WTC11 (cell line): Measurements from ENCODE around the gene CPNE4. TPM values are rescaled to one million over a fixed set of nuclear protein-coding genes. Genes with fewer than 3 reads are reported as not detected.

Experiments
- ATAC-seq: fragments of 200-7000 bp; cut with Tn5 transposase; 2 replicates; pipeline ENCODE4 v1.10.0; 2021; ENCODE audit warnings: mild to moderate bottlenecking, moderate library complexity
- CTCF ChIA-PET: fragments of 300-600 bp; sonication (Branson Sonifier 250); formaldehyde crosslinking; loops from one replicate; lab custom pipeline; 2021; ENCODE audit warnings: antibody characterized with exemption; lab: Charles Lee
- POLR2A ChIA-PET: fragments of 350-600 bp; sonication (Branson Sonifier 250); formaldehyde crosslinking; loops from one replicate; lab custom pipeline; 2021; ENCODE audit warnings: antibody characterized with exemption; lab: Charles Lee
- DNase-seq: peaks from one replicate; pipeline ENCODE4 v3.0.0; 2021; ENCODE audit warnings: low spot score
- H3K27ac Mint-ChIP-seq: 2 replicates; pipeline ENCODE4 v1.8.0; 2021; ENCODE audit warnings: mixed read lengths
- H3K27me3 Mint-ChIP-seq: 2 replicates; pipeline ENCODE4 v1.8.0; 2021; ENCODE audit warnings: low read depth, mild to moderate bottlenecking, moderate library complexity, mixed read lengths
- H3K36me3 Mint-ChIP-seq: 2 replicates; pipeline ENCODE4 v1.8.0; 2021; ENCODE audit warnings: mixed read lengths
- H3K4me1 Mint-ChIP-seq: 2 replicates; pipeline ENCODE4 v1.8.0; 2022; ENCODE audit warnings: mixed read lengths
- H3K4me3 Mint-ChIP-seq: 2 replicates; pipeline ENCODE4 v1.8.0; 2021; ENCODE audit warnings: mild to moderate bottlenecking, moderate library complexity, mixed read lengths
- H3K9me3 Mint-ChIP-seq: 2 replicates; pipeline ENCODE4 v1.8.0; 2021; ENCODE audit warnings: mixed read lengths
- ATF6 ChIP-seq: sonication (generic); formaldehyde crosslinking; IDR thresholded peaks from 2 replicates; pipeline ENCODE4 v1.8.1; 2023; ENCODE audit warnings: mild to moderate bottlenecking, missing genetic modification reagents
- CBFB ChIP-seq: sonication (generic); formaldehyde crosslinking; IDR thresholded peaks from 2 replicates; pipeline ENCODE4 v1.8.1; 2022; ENCODE audit warnings: mild to moderate bottlenecking, low read depth, missing genetic modification reagents
- ELF4 ChIP-seq: sonication (generic); formaldehyde crosslinking; IDR thresholded peaks from 2 replicates; pipeline ENCODE4 v1.8.1; 2022; ENCODE audit warnings: low read depth, mild to moderate bottlenecking, moderate library complexity, missing genetic modification reagents
- ETV6 ChIP-seq: sonication (generic); formaldehyde crosslinking; IDR thresholded peaks from 2 replicates; pipeline ENCODE4 v1.8.1; 2022; ENCODE audit warnings: mild to moderate bottlenecking, missing genetic modification reagents
- FOXJ3 ChIP-seq: sonication (generic); formaldehyde crosslinking; IDR thresholded peaks from 2 replicates; pipeline ENCODE4 v1.9.0; 2021; ENCODE audit warnings: missing genetic modification reagents, mild to moderate bottlenecking, borderline replicate concordance
- FOXK1 ChIP-seq: sonication (generic); formaldehyde crosslinking; IDR thresholded peaks from 2 replicates; pipeline ENCODE4 v1.8.0; 2022; ENCODE audit warnings: mild to moderate bottlenecking, moderate library complexity, missing genetic modification reagents
- GRHL2 ChIP-seq: fragments of 250-450 bp; sonication (Bioruptor Pico); IDR thresholded peaks from 2 replicates; pipeline ENCODE4 v1.8.0; 2022; ENCODE audit warnings: mild to moderate bottlenecking, moderate library complexity; ENCODE audit not compliant: insufficient replicate concordance, severe bottlenecking
- GTF2I ChIP-seq: fragments of 250-450 bp; sonication (Bioruptor Pico); conservative IDR thresholded peaks from 2 replicates; pipeline ENCODE4 v1.4.0; 2021; ENCODE audit warnings: mild to moderate bottlenecking
- HMGXB4 ChIP-seq: sonication (generic); formaldehyde crosslinking; IDR thresholded peaks from 2 replicates; pipeline ENCODE4 v1.8.1; 2023; ENCODE audit warnings: mild to moderate bottlenecking, moderate library complexity, missing genetic modification reagents
- IRF2 ChIP-seq: sonication (generic); formaldehyde crosslinking; IDR thresholded peaks from 2 replicates; pipeline ENCODE4 v1.8.0; 2022; ENCODE audit warnings: low read depth, missing genetic modification reagents, borderline replicate concordance
- NFE2L1 ChIP-seq: sonication (generic); formaldehyde crosslinking; IDR thresholded peaks from 2 replicates; pipeline ENCODE4 v1.8.1; 2023; ENCODE audit warnings: missing genetic modification reagents
- NR1H2 ChIP-seq: sonication (generic); formaldehyde crosslinking; IDR thresholded peaks from 2 replicates; pipeline ENCODE4 v1.9.0; 2021; ENCODE audit warnings: mild to moderate bottlenecking, moderate library complexity, missing genetic modification reagents
- RORB ChIP-seq: fragments of 250-450 bp; sonication (Bioruptor Pico); IDR thresholded peaks from 2 replicates; pipeline ENCODE4 v1.9.0; 2021; ENCODE audit warnings: mild to moderate bottlenecking
- ZNF121 ChIP-seq: sonication (generic); formaldehyde crosslinking; IDR thresholded peaks from 2 replicates; pipeline ENCODE4 v1.8.0; 2023; ENCODE audit warnings: missing genetic modification reagents
- ZNF219 ChIP-seq: sonication (generic); formaldehyde crosslinking; IDR thresholded peaks from 2 replicates; pipeline ENCODE4 v1.8.0; 2023; ENCODE audit warnings: missing genetic modification reagents, mild to moderate bottlenecking, borderline replicate concordance
- ZNF317 ChIP-seq: sonication (generic); formaldehyde crosslinking; IDR thresholded peaks from 2 replicates; pipeline ENCODE4 v1.8.1; 2023; ENCODE audit warnings: low read depth, mild to moderate bottlenecking, moderate library complexity, missing genetic modification reagents, borderline replicate concordance
- ZNF396 ChIP-seq: fragments of 250-450 bp; sonication (Bioruptor Pico); IDR thresholded peaks from 2 replicates; pipeline ENCODE4 v1.8.0; 2021; ENCODE audit warnings: mild to moderate bottlenecking, moderate library complexity, borderline replicate concordance
- ZNF671 ChIP-seq: fragments of 250-450 bp; sonication (Bioruptor Pico); IDR thresholded peaks from 2 replicates; pipeline ENCODE4 v1.8.0; 2021; ENCODE audit warnings: mild to moderate bottlenecking
- total RNA-seq: library from RNA; stranded (reverse); gene quantifications from 3 replicates; pipeline ENCODE4 v1.2.3, GENCODE V29; 2021
- TF ChIP-seq, protein P1 (sequence below): sonication (generic); formaldehyde crosslinking; IDR thresholded peaks from 2 replicates; pipeline ENCODE4 v1.8.1; 2023; ENCODE audit warnings: mild to moderate bottlenecking, missing genetic modification reagents, moderate library complexity
- TF ChIP-seq, protein P2 (sequence below): sonication (generic); formaldehyde crosslinking; IDR thresholded peaks from 2 replicates; pipeline ENCODE4 v1.8.1; 2022; ENCODE audit warnings: mild to moderate bottlenecking, moderate library complexity, missing genetic modification reagents
- TF ChIP-seq, protein P3 (sequence below): sonication (generic); formaldehyde crosslinking; IDR thresholded peaks from 2 replicates; pipeline ENCODE4 v1.8.0; 2022; ENCODE audit warnings: mild to moderate bottlenecking, missing genetic modification reagents
- TF ChIP-seq, protein P4 (sequence below): sonication (generic); formaldehyde crosslinking; IDR thresholded peaks from 2 replicates; pipeline ENCODE4 v1.8.0; 2023; ENCODE audit warnings: missing genetic modification reagents, mild to moderate bottlenecking, borderline replicate concordance
- TF ChIP-seq, protein P5 (sequence below): sonication (generic); formaldehyde crosslinking; IDR thresholded peaks from 2 replicates; pipeline ENCODE4 v1.8.0; 2022; ENCODE audit warnings: mild to moderate bottlenecking, missing genetic modification reagents

CPNE4 gene
- total RNA-seq, 1 experiment from 2014 or later: 2.4 TPM

GRCh38 chr3:131778526-131778925, 256.3 kb downstream of the CPNE4 start:
- Mint-ChIP-seq H3K9me3 (peaks cover 41% of the 10 kb centered on the region), H3K27me3 (no peaks in the 10 kb centered on the region), H3K4me1 (no peaks in the 10 kb centered on the region), H3K36me3 (peaks cover 12% of the 10 kb centered on the region), H3K27ac (no peak overlapping the region), H3K4me3 (no peak overlapping the region)
- DNase-seq: no peak
- TF ChIP-seq GTF2I (CRISPR knock-in tag): no peak
- no peak for TF ChIP-seq ELF4 (CRISPR knock-in tag)
- no peak for TF ChIP-seq NFE2L1 (CRISPR knock-in tag)
- no peak for TF ChIP-seq HMGXB4 (CRISPR knock-in tag)
- no peak for TF ChIP-seq ZNF317 (CRISPR knock-in tag)
- TF ChIP-seq RORB (CRISPR knock-in tag): no peak
- no peak for TF ChIP-seq ATF6
- no peak for TF ChIP-seq FOXK1
- ChIA-PET POLR2A (no interaction called here), CTCF (no interaction called here)
- no peak for ATAC-seq

DNA sequence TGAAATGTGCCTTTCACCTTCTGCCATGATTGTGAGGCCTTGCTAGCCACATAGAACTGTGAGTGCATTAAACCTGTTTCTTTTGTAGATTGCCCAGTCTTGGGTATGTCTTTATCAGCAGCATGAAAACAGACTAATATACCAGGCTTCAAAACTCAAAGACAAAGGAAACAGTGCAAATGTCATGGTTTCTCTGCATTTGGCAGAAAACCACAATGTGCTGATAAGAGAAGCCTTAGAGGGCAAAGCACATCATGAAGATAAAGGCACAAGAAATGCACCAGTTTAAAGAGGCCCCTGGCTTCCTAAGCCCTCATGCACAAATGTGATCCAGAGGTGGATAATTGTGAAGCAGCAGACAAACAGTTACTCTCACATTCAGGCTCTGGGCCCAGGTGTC, 259.2 kb downstream of the CPNE4 start:
- ATAC-seq: no peak
- no peak for DNase-seq
- Mint-ChIP-seq H3K27me3 (no peaks in the 10 kb centered on the region), H3K4me1 (no peaks in the 10 kb centered on the region), H3K4me3 (no peak overlapping the region), H3K36me3 (peaks cover 12% of the 10 kb centered on the region), H3K27ac (no peak overlapping the region), H3K9me3 (peaks cover 41% of the 10 kb centered on the region)
- CTCF ChIA-PET: no interaction called here
- POLR2A ChIA-PET: no interaction called here
- TF ChIP-seq CBFB (CRISPR knock-in tag) (no peak), FOXJ3 (CRISPR knock-in tag) (no peak), ETV6 (CRISPR knock-in tag) (no peak), ZNF671 (CRISPR knock-in tag) (no peak), ZNF219 (no peak), RORB (CRISPR knock-in tag) (no peak), HMGXB4 (CRISPR knock-in tag) (no peak), GRHL2 (CRISPR knock-in tag) (no peak), ELF4 (CRISPR knock-in tag) (no peak), NR1H2 (CRISPR knock-in tag) (no peak), ZNF121 (no peak), ZNF396 (no peak), IRF2 (no peak)
- TF ChIP-seq, protein P1, sequence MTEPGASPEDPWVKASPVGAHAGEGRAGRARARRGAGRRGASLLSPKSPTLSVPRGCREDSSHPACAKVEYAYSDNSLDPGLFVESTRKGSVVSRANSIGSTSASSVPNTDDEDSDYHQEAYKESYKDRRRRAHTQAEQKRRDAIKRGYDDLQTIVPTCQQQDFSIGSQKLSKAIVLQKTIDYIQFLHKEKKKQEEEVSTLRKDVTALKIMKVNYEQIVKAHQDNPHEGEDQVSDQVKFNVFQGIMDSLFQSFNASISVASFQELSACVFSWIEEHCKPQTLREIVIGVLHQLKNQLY (CRISPR knock-in tag): no peak
- TF ChIP-seq, protein P2, sequence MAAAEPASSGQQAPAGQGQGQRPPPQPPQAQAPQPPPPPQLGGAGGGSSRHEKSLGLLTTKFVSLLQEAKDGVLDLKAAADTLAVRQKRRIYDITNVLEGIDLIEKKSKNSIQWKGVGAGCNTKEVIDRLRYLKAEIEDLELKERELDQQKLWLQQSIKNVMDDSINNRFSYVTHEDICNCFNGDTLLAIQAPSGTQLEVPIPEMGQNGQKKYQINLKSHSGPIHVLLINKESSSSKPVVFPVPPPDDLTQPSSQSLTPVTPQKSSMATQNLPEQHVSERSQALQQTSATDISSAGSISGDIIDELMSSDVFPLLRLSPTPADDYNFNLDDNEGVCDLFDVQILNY: no peak
- TF ChIP-seq, protein P3, sequence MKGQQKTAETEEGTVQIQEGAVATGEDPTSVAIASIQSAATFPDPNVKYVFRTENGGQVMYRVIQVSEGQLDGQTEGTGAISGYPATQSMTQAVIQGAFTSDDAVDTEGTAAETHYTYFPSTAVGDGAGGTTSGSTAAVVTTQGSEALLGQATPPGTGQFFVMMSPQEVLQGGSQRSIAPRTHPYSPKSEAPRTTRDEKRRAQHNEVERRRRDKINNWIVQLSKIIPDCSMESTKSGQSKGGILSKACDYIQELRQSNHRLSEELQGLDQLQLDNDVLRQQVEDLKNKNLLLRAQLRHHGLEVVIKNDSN (CRISPR knock-in tag): no peak
- TF ChIP-seq, protein P4, sequence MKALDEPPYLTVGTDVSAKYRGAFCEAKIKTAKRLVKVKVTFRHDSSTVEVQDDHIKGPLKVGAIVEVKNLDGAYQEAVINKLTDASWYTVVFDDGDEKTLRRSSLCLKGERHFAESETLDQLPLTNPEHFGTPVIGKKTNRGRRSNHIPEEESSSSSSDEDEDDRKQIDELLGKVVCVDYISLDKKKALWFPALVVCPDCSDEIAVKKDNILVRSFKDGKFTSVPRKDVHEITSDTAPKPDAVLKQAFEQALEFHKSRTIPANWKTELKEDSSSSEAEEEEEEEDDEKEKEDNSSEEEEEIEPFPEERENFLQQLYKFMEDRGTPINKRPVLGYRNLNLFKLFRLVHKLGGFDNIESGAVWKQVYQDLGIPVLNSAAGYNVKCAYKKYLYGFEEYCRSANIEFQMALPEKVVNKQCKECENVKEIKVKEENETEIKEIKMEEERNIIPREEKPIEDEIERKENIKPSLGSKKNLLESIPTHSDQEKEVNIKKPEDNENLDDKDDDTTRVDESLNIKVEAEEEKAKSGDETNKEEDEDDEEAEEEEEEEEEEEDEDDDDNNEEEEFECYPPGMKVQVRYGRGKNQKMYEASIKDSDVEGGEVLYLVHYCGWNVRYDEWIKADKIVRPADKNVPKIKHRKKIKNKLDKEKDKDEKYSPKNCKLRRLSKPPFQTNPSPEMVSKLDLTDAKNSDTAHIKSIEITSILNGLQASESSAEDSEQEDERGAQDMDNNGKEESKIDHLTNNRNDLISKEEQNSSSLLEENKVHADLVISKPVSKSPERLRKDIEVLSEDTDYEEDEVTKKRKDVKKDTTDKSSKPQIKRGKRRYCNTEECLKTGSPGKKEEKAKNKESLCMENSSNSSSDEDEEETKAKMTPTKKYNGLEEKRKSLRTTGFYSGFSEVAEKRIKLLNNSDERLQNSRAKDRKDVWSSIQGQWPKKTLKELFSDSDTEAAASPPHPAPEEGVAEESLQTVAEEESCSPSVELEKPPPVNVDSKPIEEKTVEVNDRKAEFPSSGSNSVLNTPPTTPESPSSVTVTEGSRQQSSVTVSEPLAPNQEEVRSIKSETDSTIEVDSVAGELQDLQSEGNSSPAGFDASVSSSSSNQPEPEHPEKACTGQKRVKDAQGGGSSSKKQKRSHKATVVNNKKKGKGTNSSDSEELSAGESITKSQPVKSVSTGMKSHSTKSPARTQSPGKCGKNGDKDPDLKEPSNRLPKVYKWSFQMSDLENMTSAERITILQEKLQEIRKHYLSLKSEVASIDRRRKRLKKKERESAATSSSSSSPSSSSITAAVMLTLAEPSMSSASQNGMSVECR (CRISPR knock-in tag): no peak
- TF ChIP-seq, protein P5, sequence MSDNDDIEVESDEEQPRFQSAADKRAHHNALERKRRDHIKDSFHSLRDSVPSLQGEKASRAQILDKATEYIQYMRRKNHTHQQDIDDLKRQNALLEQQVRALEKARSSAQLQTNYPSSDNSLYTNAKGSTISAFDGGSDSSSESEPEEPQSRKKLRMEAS (CRISPR knock-in tag): no peak
